GM18526 (cell line): Measurements from ENCODE around the gene TRANK1.

ENCODE experiments used
- POLR2A ChIP-seq: IDR thresholded peaks from 3 replicates; pipeline ENCODE4 v1.6.1; 2011; ENCODE audit not compliant: insufficient read length; ENCODE audit errors: extremely low read depth

The TRANK1 gene

GRCh38 chr3:36944641-36945270 lies at the start of gene TRANK1:
TRANK1 (minus strand) TSS chr3:36945054; CDS start chr3:36944809, 245 bp downstream.
- TF ChIP-seq POLR2A, result no peak

- peak; percentile 84 for TF ChIP-seq POLR2A
Measured at GRCh38 chr3:36993326-36994283, 48.8 kb upstream of the TRANK1 start, which contains the start of gene MLH1. MLH1 (plus strand) TSS chr3:36993518; CDS start chr3:36993548, 30 bp downstream.

DNA sequence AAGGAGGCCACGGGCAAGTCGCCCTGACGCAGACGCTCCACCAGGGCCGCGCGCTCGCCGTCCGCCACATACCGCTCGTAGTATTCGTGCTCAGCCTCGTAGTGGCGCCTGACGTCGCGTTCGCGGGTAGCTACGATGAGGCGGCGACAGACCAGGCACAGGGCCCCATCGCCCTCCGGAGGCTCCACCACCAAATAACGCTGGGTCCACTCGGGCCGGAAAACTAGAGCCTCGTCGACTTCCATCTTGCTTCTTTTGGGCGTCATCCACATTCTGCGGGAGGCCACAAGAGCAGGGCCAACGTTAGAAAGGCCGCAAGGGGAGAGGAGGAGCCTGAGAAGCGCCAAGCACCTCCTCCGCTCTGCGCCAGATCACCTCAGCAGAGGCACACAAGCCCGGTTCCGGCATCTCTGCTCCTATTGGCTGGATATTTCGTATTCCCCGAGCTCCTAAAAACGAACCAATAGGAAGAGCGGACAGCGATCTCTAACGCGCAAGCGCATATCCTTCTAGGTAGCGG lies 48.0 kb upstream of the TRANK1 start, which contains the start of gene EPM2AIP1:
Gene EPM2AIP1 (minus strand): TSS at position 326 of the 520 bp plus-strand sequence. CDS start 54 bp downstream, at position 272.
- peak; percentile 94 for TF ChIP-seq POLR2A

- no peak for TF ChIP-seq POLR2A
Measured at GRCh38 chr3:36991923-36992805, 47.3 kb upstream of the TRANK1 start.

GRCh38 chr3:36991147-36991546 lies 46.3 kb upstream of the TRANK1 start:
- TF ChIP-seq POLR2A, result no peak

DNA sequence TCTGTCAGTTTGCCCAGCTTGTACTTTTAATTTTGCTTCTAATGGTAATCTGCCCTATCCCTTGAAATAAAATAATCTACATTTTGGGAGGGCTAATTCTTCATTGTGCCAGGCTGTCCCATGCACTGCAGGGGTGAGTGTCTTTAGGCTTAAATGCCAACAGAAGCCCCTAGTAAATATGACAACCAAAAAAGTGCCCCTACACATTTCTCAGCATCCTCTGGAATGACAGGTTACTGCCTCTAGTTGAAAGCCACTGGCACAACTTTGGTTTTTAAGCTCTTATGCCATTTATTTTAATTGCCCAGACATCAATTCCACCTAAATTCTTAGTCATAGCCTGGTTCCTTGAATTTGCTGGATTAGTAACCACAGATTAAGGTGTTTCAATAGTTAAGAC lies 44.7 kb upstream of the TRANK1 start:
- no peak for TF ChIP-seq POLR2A

- no peak for TF ChIP-seq POLR2A
Measured at GRCh38 chr3:36989005-36989404, 44.2 kb upstream of the TRANK1 start.

DNA sequence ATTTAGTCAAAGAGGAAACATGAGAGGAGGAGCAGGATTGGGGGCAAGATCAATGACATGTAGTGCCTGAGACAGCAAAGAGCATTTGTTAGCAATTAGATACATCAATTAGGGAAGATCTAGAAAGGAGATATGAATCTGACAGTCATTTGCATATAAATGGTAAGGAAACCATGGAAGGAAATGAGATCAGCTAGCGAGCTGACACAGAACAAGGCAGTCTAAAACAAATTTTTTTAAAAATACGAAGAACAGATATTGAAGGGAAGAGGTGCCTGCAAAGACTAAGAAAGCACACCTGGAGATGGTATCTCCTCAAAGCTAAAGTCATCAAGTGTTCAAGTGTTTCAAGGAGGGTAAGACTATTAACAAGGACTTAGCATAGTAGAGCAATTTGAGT lies 43.5 kb upstream of the TRANK1 start:
- TF ChIP-seq POLR2A, result no peak

GRCh38 chr3:36981006-36981405 lies 36.2 kb upstream of the TRANK1 start:
- no peak for TF ChIP-seq POLR2A

DNA sequence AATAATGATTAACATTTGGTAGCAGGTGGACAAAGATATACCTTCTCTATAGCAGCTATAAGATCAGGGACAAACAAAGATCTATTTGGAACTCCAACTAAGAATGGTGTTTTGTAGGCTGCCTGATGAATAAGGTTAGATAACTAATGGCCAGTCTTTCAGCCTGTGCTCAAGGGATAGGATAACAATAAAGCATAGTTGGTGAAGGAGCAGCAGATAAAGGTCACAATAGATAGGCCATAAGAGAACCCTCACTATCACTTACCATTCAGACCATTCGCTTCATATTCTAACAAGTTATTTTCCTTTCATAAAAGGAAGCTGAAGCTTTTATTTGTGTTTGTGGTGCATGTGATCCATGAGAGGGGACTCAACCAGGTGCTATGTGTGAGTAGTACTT lies 28.3 kb upstream of the TRANK1 start:
- TF ChIP-seq POLR2A, result no peak

DNA sequence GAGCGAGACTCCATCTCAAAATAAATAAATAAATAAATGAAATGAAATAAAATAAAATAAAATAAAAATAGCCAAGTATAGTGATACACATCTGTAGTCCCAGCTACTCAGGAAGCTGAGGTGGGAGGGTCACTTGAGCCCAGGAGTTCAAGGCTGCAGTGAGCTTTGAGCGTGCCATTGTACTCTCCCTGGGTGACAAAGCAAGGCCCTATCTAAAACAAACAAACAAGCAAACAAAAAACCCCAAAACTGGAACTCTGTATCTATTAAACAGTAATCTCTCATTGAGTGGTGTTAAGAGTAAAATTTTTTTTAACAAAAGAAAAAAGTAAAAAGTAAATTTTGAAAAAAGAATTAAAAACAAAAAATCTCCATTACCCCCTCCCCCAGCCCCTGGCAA lies 27.3 kb upstream of the TRANK1 start:
- TF ChIP-seq POLR2A, result no peak

- no peak for TF ChIP-seq POLR2A
Measured at GRCh38 chr3:36969540-36970432, 24.9 kb upstream of the TRANK1 start.

DNA sequence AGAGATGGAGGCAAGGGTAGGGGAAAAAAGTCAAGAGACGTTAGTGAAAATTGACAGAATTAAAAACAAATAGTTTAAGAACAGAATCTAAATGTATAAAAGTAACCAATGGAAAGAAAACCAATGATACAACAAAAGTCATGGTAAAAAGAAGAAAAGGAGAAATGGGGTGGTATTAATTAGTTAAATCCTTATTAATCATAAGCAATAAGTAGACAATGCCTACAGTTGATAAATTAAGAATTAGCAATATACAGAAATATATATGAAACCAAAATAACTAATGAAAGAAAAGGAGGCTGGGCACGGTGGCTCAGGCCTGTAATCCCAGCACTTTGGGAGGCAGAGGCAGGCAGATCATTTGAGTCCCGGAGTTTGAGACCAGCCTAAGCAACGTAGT lies 24.2 kb upstream of the TRANK1 start:
- TF ChIP-seq POLR2A, result no peak

DNA sequence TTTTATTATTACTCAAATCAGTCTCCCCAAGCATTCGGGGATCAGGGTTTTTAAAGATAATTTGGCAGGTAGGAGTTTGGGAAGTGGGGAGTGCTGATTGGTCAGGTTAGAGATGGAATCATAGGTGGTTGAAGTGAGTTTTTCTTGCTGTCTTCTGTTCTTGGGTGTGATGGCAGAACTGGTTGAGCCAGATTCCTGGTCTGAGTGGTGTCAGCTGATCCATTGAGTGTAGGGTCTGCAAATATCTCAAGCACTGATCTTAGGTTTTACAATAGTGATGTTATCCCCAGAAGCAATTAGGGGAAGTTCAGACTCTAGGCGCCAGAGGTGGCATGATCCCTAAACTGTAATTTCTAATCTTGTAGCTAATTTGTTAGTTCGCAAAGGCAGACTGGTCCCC lies 20.6 kb upstream of the TRANK1 start:
- TF ChIP-seq POLR2A, result no peak
